WTC11 (cell line): ENCODE results near the gene PRICKLE3. TPM values are rescaled to one million over a fixed set of nuclear protein-coding genes. Genes with fewer than 3 reads are reported as not detected.

ENCODE experiments used
- ATAC-seq: fragments of 200-7000 bp; cut with Tn5 transposase; 2 replicates; pipeline ENCODE4 v1.10.0; 2021; ENCODE audit warnings: mild to moderate bottlenecking, moderate library complexity
- CTCF ChIA-PET: fragments of 300-600 bp; sonication (Branson Sonifier 250); formaldehyde crosslinking; loops from one replicate; lab custom pipeline; 2021; ENCODE audit warnings: antibody characterized with exemption; lab: Charles Lee
- POLR2A ChIA-PET: fragments of 350-600 bp; sonication (Branson Sonifier 250); formaldehyde crosslinking; loops from one replicate; lab custom pipeline; 2021; ENCODE audit warnings: antibody characterized with exemption; lab: Charles Lee
- DNase-seq: peaks from one replicate; pipeline ENCODE4 v3.0.0; 2021; ENCODE audit warnings: low spot score
- H3K27ac Mint-ChIP-seq: 2 replicates; pipeline ENCODE4 v1.8.0; 2021; ENCODE audit warnings: mixed read lengths
- H3K27me3 Mint-ChIP-seq: 2 replicates; pipeline ENCODE4 v1.8.0; 2021; ENCODE audit warnings: low read depth, mild to moderate bottlenecking, moderate library complexity, mixed read lengths
- H3K36me3 Mint-ChIP-seq: 2 replicates; pipeline ENCODE4 v1.8.0; 2021; ENCODE audit warnings: mixed read lengths
- H3K4me1 Mint-ChIP-seq: 2 replicates; pipeline ENCODE4 v1.8.0; 2022; ENCODE audit warnings: mixed read lengths
- H3K4me3 Mint-ChIP-seq: 2 replicates; pipeline ENCODE4 v1.8.0; 2021; ENCODE audit warnings: mild to moderate bottlenecking, moderate library complexity, mixed read lengths
- H3K9me3 Mint-ChIP-seq: 2 replicates; pipeline ENCODE4 v1.8.0; 2021; ENCODE audit warnings: mixed read lengths
- AR ChIP-seq: fragments of 250-450 bp; sonication (Bioruptor Pico); IDR thresholded peaks from 2 replicates; pipeline ENCODE4 v1.9.0; 2021; ENCODE audit warnings: mild to moderate bottlenecking
- ERG ChIP-seq: fragments of 250-450 bp; sonication (Bioruptor Pico); IDR thresholded peaks from 2 replicates; pipeline ENCODE4 v1.8.0; 2021; ENCODE audit warnings: mild to moderate bottlenecking
- FOXK1 ChIP-seq: sonication (generic); formaldehyde crosslinking; IDR thresholded peaks from 2 replicates; pipeline ENCODE4 v1.8.0; 2022; ENCODE audit warnings: mild to moderate bottlenecking, moderate library complexity, missing genetic modification reagents
- GTF2I ChIP-seq: fragments of 250-450 bp; sonication (Bioruptor Pico); conservative IDR thresholded peaks from 2 replicates; pipeline ENCODE4 v1.4.0; 2021; ENCODE audit warnings: mild to moderate bottlenecking
- KAT7 ChIP-seq: sonication (generic); formaldehyde crosslinking; IDR thresholded peaks from 2 replicates; pipeline ENCODE4 v1.8.1; 2023; ENCODE audit warnings: missing genetic modification reagents, mild to moderate bottlenecking, borderline replicate concordance
- MXD4 ChIP-seq: fragments of 250-450 bp; sonication (Bioruptor Pico); IDR thresholded peaks from 2 replicates; pipeline ENCODE4 v1.8.0; 2021; ENCODE audit warnings: mild to moderate bottlenecking, moderate library complexity, borderline replicate concordance
- PRDM15 ChIP-seq: sonication (generic); formaldehyde crosslinking; IDR thresholded peaks from 2 replicates; pipeline ENCODE4 v1.8.0; 2022; ENCODE audit warnings: missing genetic modification reagents
- PREB ChIP-seq: sonication (generic); formaldehyde crosslinking; IDR thresholded peaks from 2 replicates; pipeline ENCODE4 v1.8.1; 2022; ENCODE audit warnings: mild to moderate bottlenecking, missing genetic modification reagents, moderate library complexity, borderline replicate concordance
- RELA ChIP-seq: sonication (generic); formaldehyde crosslinking; IDR thresholded peaks from 2 replicates; pipeline ENCODE4 v1.8.1; 2022; ENCODE audit warnings: missing genetic modification reagents, mild to moderate bottlenecking, borderline replicate concordance
- STAT6 ChIP-seq: sonication (generic); formaldehyde crosslinking; conservative IDR thresholded peaks from 2 replicates; pipeline ENCODE4 v1.8.1; 2023; ENCODE audit warnings: mild to moderate bottlenecking, low read depth, missing genetic modification reagents, moderate library complexity
- TCF7 ChIP-seq: sonication (generic); formaldehyde crosslinking; IDR thresholded peaks from 2 replicates; pipeline ENCODE4 v1.8.0; 2022; ENCODE audit warnings: mild to moderate bottlenecking, low read depth, missing genetic modification reagents, moderate library complexity
- ZNF281 ChIP-seq: sonication (generic); formaldehyde crosslinking; IDR thresholded peaks from 2 replicates; pipeline ENCODE4 v1.8.0; 2023; ENCODE audit warnings: mild to moderate bottlenecking, missing genetic modification reagents
- ZNF396 ChIP-seq: fragments of 250-450 bp; sonication (Bioruptor Pico); IDR thresholded peaks from 2 replicates; pipeline ENCODE4 v1.8.0; 2021; ENCODE audit warnings: mild to moderate bottlenecking, moderate library complexity, borderline replicate concordance
- ZNF416 ChIP-seq: fragments of 250-450 bp; sonication (Bioruptor Pico); IDR thresholded peaks from 2 replicates; pipeline ENCODE4 v1.9.0; 2021; ENCODE audit warnings: mild to moderate bottlenecking, inconsistent platforms
- total RNA-seq: library from RNA; stranded (reverse); gene quantifications from 3 replicates; pipeline ENCODE4 v1.2.3, GENCODE V29; 2021
- TF ChIP-seq, protein P1 (sequence below): sonication (generic); formaldehyde crosslinking; IDR thresholded peaks from 2 replicates; pipeline ENCODE4 v1.8.1; 2023; ENCODE audit warnings: mild to moderate bottlenecking, missing genetic modification reagents, moderate library complexity
- TF ChIP-seq, protein P2 (sequence below): fragments of 250-450 bp; sonication (Bioruptor Pico); IDR thresholded peaks from 2 replicates; pipeline ENCODE4 v1.9.0; 2021; ENCODE audit warnings: mild to moderate bottlenecking, borderline replicate concordance

The PRICKLE3 gene
- total RNA-seq, 1 experiment from 2014 or later: 14.6 TPM

DNA sequence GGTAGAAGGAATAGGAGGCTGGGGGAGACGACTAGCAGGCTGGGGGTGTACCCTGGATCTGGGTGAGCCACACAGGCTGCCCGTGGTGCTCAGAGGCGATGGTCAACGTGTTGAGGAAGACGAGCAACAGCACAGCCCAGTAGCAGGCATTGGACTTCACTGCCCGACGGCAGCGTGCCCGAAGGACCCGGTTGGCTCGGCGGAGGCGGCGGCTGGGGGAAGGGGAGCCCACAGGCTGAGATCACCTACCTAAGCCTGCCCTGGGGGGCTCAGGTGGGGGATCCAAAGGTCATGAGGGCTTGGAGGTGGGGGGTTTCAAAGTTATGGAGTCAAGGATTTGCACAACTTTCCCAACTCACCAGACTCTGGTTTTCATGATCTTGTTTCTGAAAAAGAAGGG, 39.7 kb upstream of the PRICKLE3 start (continued):
- TF ChIP-seq PRDM15 (CRISPR knock-in tag) (no peak), PREB (CRISPR knock-in tag) (no peak), RELA (no peak), TCF7 (no peak), MXD4 (CRISPR knock-in tag) (no peak), FOXK1 (CRISPR knock-in tag) (no peak)
- TF ChIP-seq, all 79 proteins: peak for 0

DNA sequence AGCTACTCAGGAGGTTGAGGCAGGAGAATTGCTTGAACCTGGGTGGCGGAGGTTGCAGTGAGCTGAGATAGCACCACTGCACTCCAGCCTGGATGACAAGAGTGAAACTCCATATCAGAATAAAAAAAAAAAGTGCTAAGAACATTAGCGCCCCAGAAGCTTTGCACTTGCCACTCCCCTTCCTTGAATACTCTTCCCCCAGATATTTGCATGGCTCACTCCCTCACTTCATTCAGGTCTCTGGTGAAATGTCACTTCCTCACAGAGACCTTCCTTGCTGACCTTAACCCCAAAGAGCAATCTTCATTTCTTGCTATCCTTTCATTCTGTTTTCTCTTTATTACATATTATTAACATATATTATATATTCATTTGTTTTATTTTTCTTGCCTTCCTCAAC, 35.7 kb upstream of the PRICKLE3 start:
- Mint-ChIP-seq H3K27ac (no peak overlapping the region), H3K36me3 (no peaks in the 10 kb centered on the region), H3K4me1 (no peaks in the 10 kb centered on the region), H3K4me3 (no peak overlapping the region), H3K9me3 (no peaks in the 10 kb centered on the region), H3K27me3 (peaks cover 22% of the 10 kb centered on the region)
- DNase-seq (no peak), ATAC-seq (no peak)
- CTCF ChIA-PET: no interaction called here
- TF ChIP-seq ZNF281 (CRISPR knock-in tag) (no peak), FOXK1 (CRISPR knock-in tag) (no peak), ZNF416 (no peak), GTF2I (no peak), STAT6 (CRISPR knock-in tag) (no peak), ZNF396 (CRISPR knock-in tag) (no peak), ERG (CRISPR knock-in tag) (no peak), AR (CRISPR knock-in tag) (no peak), MXD4 (CRISPR knock-in tag) (no peak), KAT7 (CRISPR knock-in tag) (no peak)
- TF ChIP-seq, protein P1, sequence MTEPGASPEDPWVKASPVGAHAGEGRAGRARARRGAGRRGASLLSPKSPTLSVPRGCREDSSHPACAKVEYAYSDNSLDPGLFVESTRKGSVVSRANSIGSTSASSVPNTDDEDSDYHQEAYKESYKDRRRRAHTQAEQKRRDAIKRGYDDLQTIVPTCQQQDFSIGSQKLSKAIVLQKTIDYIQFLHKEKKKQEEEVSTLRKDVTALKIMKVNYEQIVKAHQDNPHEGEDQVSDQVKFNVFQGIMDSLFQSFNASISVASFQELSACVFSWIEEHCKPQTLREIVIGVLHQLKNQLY (CRISPR knock-in tag): no peak
- TF ChIP-seq, protein P2, sequence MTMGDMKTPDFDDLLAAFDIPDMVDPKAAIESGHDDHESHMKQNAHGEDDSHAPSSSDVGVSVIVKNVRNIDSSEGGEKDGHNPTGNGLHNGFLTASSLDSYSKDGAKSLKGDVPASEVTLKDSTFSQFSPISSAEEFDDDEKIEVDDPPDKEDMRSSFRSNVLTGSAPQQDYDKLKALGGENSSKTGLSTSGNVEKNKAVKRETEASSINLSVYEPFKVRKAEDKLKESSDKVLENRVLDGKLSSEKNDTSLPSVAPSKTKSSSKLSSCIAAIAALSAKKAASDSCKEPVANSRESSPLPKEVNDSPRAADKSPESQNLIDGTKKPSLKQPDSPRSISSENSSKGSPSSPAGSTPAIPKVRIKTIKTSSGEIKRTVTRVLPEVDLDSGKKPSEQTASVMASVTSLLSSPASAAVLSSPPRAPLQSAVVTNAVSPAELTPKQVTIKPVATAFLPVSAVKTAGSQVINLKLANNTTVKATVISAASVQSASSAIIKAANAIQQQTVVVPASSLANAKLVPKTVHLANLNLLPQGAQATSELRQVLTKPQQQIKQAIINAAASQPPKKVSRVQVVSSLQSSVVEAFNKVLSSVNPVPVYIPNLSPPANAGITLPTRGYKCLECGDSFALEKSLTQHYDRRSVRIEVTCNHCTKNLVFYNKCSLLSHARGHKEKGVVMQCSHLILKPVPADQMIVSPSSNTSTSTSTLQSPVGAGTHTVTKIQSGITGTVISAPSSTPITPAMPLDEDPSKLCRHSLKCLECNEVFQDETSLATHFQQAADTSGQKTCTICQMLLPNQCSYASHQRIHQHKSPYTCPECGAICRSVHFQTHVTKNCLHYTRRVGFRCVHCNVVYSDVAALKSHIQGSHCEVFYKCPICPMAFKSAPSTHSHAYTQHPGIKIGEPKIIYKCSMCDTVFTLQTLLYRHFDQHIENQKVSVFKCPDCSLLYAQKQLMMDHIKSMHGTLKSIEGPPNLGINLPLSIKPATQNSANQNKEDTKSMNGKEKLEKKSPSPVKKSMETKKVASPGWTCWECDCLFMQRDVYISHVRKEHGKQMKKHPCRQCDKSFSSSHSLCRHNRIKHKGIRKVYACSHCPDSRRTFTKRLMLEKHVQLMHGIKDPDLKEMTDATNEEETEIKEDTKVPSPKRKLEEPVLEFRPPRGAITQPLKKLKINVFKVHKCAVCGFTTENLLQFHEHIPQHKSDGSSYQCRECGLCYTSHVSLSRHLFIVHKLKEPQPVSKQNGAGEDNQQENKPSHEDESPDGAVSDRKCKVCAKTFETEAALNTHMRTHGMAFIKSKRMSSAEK: no peak
- POLR2A ChIA-PET: no interaction called here
